Measurements from ENCODE around the gene TSPAN8. TPM values are rescaled to one million over a fixed set of nuclear protein-coding genes. Genes with fewer than 3 reads are reported as not detected.
"Not testable (repeated sequence)": the region's sequence is repeated elsewhere in the genome, so short reads cannot be mapped to it uniquely, and the experiment has no call there.

Gene TSPAN8
- total RNA-seq, 1 donor, result not detected

GRCh38 chr12:71174146-71174545, 16.3 kb upstream of the TSPAN8 start:
- Histone ChIP-seq H3K4me3 (ENCODE audit: low read length) (no peak overlapping the region), H3K4me1 (ENCODE audit: insufficient read depth, low read length) (no peaks in the 10 kb centered on the region), H3K9me3 (ENCODE audit: low read depth, low read length) (no peaks in the 10 kb centered on the region), H3K27me3 (ENCODE audit: insufficient read depth, low read length) (no peaks in the 10 kb centered on the region)

- H3K4me3 ChIP-seq (ENCODE audit: low read length), result no peak overlapping the region
- no peaks in the 10 kb centered on the region for H3K27me3 ChIP-seq (ENCODE audit: insufficient read depth, low read length)
- H3K4me1 ChIP-seq (ENCODE audit: insufficient read depth, low read length), result no peaks in the 10 kb centered on the region
- H3K9me3 ChIP-seq (ENCODE audit: low read depth, low read length), result no peaks in the 10 kb centered on the region
These were observed 12.7 kb upstream of the TSPAN8 start for GRCh38 chr12:71170456-71170855.

GRCh38 chr12:71169286-71169685, 11.5 kb upstream of the TSPAN8 start:
- no peaks in the 10 kb centered on the region for H3K4me1 ChIP-seq (ENCODE audit: insufficient read depth, low read length)
- H3K9me3 ChIP-seq (ENCODE audit: low read depth, low read length), result no peaks in the 10 kb centered on the region
- no peak overlapping the region for H3K4me3 ChIP-seq (ENCODE audit: low read length)
- no peaks in the 10 kb centered on the region for H3K27me3 ChIP-seq (ENCODE audit: insufficient read depth, low read length)

- Histone ChIP-seq H3K27me3 (ENCODE audit: insufficient read depth, low read length) (no peaks in the 10 kb centered on the region), H3K9me3 (ENCODE audit: low read depth, low read length) (no peaks in the 10 kb centered on the region), H3K4me3 (ENCODE audit: low read length) (no peak overlapping the region), H3K4me1 (ENCODE audit: insufficient read depth, low read length) (no peaks in the 10 kb centered on the region)
These were observed 9.2 kb upstream of the TSPAN8 start for GRCh38 chr12:71166862-71167496.

- Histone ChIP-seq H3K4me3 (ENCODE audit: low read length) (no peak overlapping the region), H3K27me3 (ENCODE audit: insufficient read depth, low read length) (no peaks in the 10 kb centered on the region), H3K4me1 (ENCODE audit: insufficient read depth, low read length) (no peaks in the 10 kb centered on the region), H3K9me3 (ENCODE audit: low read depth, low read length) (no peaks in the 10 kb centered on the region)
These were observed 8.5 kb upstream of the TSPAN8 start for GRCh38 chr12:71166280-71166679.

GRCh38 chr12:71165780-71166179, 8.0 kb upstream of the TSPAN8 start:
- not testable (repeated sequence) for H3K27me3 ChIP-seq (ENCODE audit: insufficient read depth, low read length); H3K9me3 ChIP-seq (ENCODE audit: low read depth, low read length); H3K4me1 ChIP-seq (ENCODE audit: insufficient read depth, low read length); H3K4me3 ChIP-seq (ENCODE audit: low read length)

GRCh38 chr12:71164568-71165197, 6.9 kb upstream of the TSPAN8 start:
- no peaks in the 10 kb centered on the region for H3K27me3 ChIP-seq (ENCODE audit: insufficient read depth, low read length)
- no peak overlapping the region for H3K4me3 ChIP-seq (ENCODE audit: low read length)
- no peaks in the 10 kb centered on the region for H3K9me3 ChIP-seq (ENCODE audit: low read depth, low read length)
- H3K4me1 ChIP-seq (ENCODE audit: insufficient read depth, low read length), result no peaks in the 10 kb centered on the region

GRCh38 chr12:71164166-71164565, 6.4 kb upstream of the TSPAN8 start:
- Histone ChIP-seq H3K4me3 (ENCODE audit: low read length) (no peak overlapping the region), H3K4me1 (ENCODE audit: insufficient read depth, low read length) (no peaks in the 10 kb centered on the region), H3K9me3 (ENCODE audit: low read depth, low read length) (no peaks in the 10 kb centered on the region), H3K27me3 (ENCODE audit: insufficient read depth, low read length) (no peaks in the 10 kb centered on the region)

- no peaks in the 10 kb centered on the region for H3K9me3 ChIP-seq (ENCODE audit: low read depth, low read length)
- no peaks in the 10 kb centered on the region for H3K4me1 ChIP-seq (ENCODE audit: insufficient read depth, low read length)
- no peak overlapping the region for H3K4me3 ChIP-seq (ENCODE audit: low read length)
- no peaks in the 10 kb centered on the region for H3K27me3 ChIP-seq (ENCODE audit: insufficient read depth, low read length)
These were observed 5.3 kb upstream of the TSPAN8 start for GRCh38 chr12:71162832-71163763.

- no peaks in the 10 kb centered on the region for H3K4me1 ChIP-seq (ENCODE audit: insufficient read depth, low read length)
- no peaks in the 10 kb centered on the region for H3K27me3 ChIP-seq (ENCODE audit: insufficient read depth, low read length)
- no peaks in the 10 kb centered on the region for H3K9me3 ChIP-seq (ENCODE audit: low read depth, low read length)
- no peak overlapping the region for H3K4me3 ChIP-seq (ENCODE audit: low read length)
These were observed 3.8 kb upstream of the TSPAN8 start for GRCh38 chr12:71161591-71161990.

- Histone ChIP-seq H3K27me3 (ENCODE audit: insufficient read depth, low read length) (no peaks in the 10 kb centered on the region), H3K4me3 (ENCODE audit: low read length) (no peak overlapping the region), H3K4me1 (ENCODE audit: insufficient read depth, low read length) (no peaks in the 10 kb centered on the region), H3K9me3 (ENCODE audit: low read depth, low read length) (no peaks in the 10 kb centered on the region)
These were observed 2.8 kb upstream of the TSPAN8 start for GRCh38 chr12:71160585-71160984.

GRCh38 chr12:71159878-71160277, 2.1 kb upstream of the TSPAN8 start:
- no peaks in the 10 kb centered on the region for H3K9me3 ChIP-seq (ENCODE audit: low read depth, low read length)
- H3K4me1 ChIP-seq (ENCODE audit: insufficient read depth, low read length), result no peaks in the 10 kb centered on the region
- no peaks in the 10 kb centered on the region for H3K27me3 ChIP-seq (ENCODE audit: insufficient read depth, low read length)
- no peak overlapping the region for H3K4me3 ChIP-seq (ENCODE audit: low read length)

- Histone ChIP-seq H3K4me1 (ENCODE audit: insufficient read depth, low read length) (no peaks in the 10 kb centered on the region), H3K9me3 (ENCODE audit: low read depth, low read length) (no peaks in the 10 kb centered on the region), H3K4me3 (ENCODE audit: low read length) (no peak overlapping the region), H3K27me3 (ENCODE audit: insufficient read depth, low read length) (no peaks in the 10 kb centered on the region)
These were observed 1.5 kb upstream of the TSPAN8 start for GRCh38 chr12:71159264-71159663.

GRCh38 chr12:71158361-71158882, 623 bp upstream of the TSPAN8 start:
- Histone ChIP-seq H3K27me3 (ENCODE audit: insufficient read depth, low read length) (no peaks in the 10 kb centered on the region), H3K4me1 (ENCODE audit: insufficient read depth, low read length) (no peaks in the 10 kb centered on the region), H3K4me3 (ENCODE audit: low read length) (no peak overlapping the region), H3K9me3 (ENCODE audit: low read depth, low read length) (no peaks in the 10 kb centered on the region)

- H3K4me1 ChIP-seq (ENCODE audit: insufficient read depth, low read length), result no peaks in the 10 kb centered on the region
- no peaks in the 10 kb centered on the region for H3K9me3 ChIP-seq (ENCODE audit: low read depth, low read length)
- no peaks in the 10 kb centered on the region for H3K27me3 ChIP-seq (ENCODE audit: insufficient read depth, low read length)
- H3K4me3 ChIP-seq (ENCODE audit: low read length), result no peak overlapping the region
These were observed 2.6 kb downstream of the TSPAN8 start for GRCh38 chr12:71155225-71155624.

Data from mononuclear cell (primary cell).